ENCODE measurements around the gene ZDHHC9. TPM values are rescaled to one million over a fixed set of nuclear protein-coding genes. Genes with fewer than 3 reads are reported as not detected.

ZDHHC9 gene
- total and polyA plus RNA-seq, 9 of the 15 experiments (the other 6 are each of a cell fraction or from before 2014, with no cell fraction given), result 6.8 to 22.4 (median 9.1) TPM

DNA sequence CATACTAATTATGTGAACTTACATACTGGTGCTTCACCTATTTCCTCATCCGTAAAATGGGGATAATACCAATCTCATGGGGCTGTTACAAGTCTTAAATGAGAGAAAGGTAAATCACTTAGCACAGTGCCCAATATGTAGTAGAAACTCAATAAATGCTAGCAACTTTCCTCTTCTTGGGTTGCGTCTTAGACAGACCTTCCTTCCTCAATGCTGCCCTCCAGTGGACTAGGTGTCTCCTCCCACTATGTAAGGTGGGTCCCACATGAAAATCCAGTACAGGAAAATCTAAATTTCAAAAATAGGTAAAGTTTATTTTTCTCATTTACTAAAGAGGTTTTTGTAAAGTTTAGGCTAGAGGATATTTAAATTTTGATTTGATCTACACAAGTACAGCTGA is 20.6 kb downstream of the ZDHHC9 start:
- BruUV-seq (replicated peaks), result no TSS peak
- FAIRE-seq, result peak; percentile 81

More for the DNA sequence above, 20.6 kb downstream of the ZDHHC9 start:
- Histone ChIP-seq H3K27me3 (ENCODE audit: control insufficient read depth in 2 of 2, insufficient read depth in 2 of 2, low read length in 2 of 2) (no peaks in the 10 kb centered on the region), H3K79me2 (ENCODE audit: control insufficient read depth, insufficient read depth, low read length) (no peaks in the 10 kb centered on the region), H3K4me3 (no peak overlapping the region), H3K9ac (ENCODE audit: insufficient read depth in 1 of 2, low read depth in 2 of 2, low read length in 2 of 2) (no peak overlapping the region), H3K9me1 (ENCODE audit: control insufficient read depth, insufficient read depth, low read length) (no peaks in the 10 kb centered on the region), H3K36me3 (ENCODE audit: control insufficient read depth, insufficient read depth, low read length) (peaks cover 22% of the 10 kb centered on the region), H3K4me2 (ENCODE audit: insufficient read depth, low read length) (no peak overlapping the region), H4K20me1 (replicated peaks; ENCODE audit: control insufficient read depth, insufficient read depth, low read length) (no peaks in the 10 kb centered on the region), H2AFZ (ENCODE audit: low read depth, low read length) (no peak overlapping the region), H3K27ac (ENCODE audit: extremely low read depth, low read depth, low read length) (no peak overlapping the region), H3K4me1 (replicated peaks in 1 of 2; ENCODE audit: control insufficient read depth in 2 of 2, insufficient read depth in 2 of 2, low read length in 2 of 2) (0 out of 5 replicates have a peak, but pooled peaks cover 0 to 2% of the 10 kb centered on the region in 2 experiments), H3K9me3 (replicated peaks; ENCODE audit: control insufficient read depth, insufficient read depth, low read depth, low read length) (no peaks in the 10 kb centered on the region)
- ATAC-seq (peak; percentile 88), DNase-seq (ENCODE audit: extremely low read depth in 1 of 4, low spot score in 3 of 4) (peak; percentile 48 to 63 (median 50))
- 67% methylated on average over 2 of the region's 2 CpGs for WGBS (ENCODE audit: insufficient coverage, low coverage, missing lambda C conversion rate)
- intact Hi-C loops (cut with micrococcal nuclease), result loop anchor here (1.0 to 5.0 kb wide), 3 partner anchors 64 to 216 kb away; no protein-coding TSS in a partner anchor
- ChIA-PET POLR2A (interaction anchor here (0.6 to 1.0 kb wide), 2 partner anchors 18 to 99 kb away, joined by 3 read pairs; no protein-coding TSS in a partner anchor), CTCF (ENCODE audit: low intra/inter-chr PET ratio) (interaction anchor here (0.7 to 1.7 kb wide), 2 partner anchors 216 to 230 kb away, joined by 3 to 4 read pairs; no protein-coding TSS in a partner anchor)
- in situ Hi-C loops (cut with MboI), result loop anchor here (10.0 kb wide), 1 partner anchor 218 kb away; no protein-coding TSS in a partner anchor
- TF ChIP-seq IRF2 (CRISPR knock-in tag; IDR thresholded peaks at IDR 0.05) (no peak), SMC3 (conservative IDR thresholded peaks at IDR 0.05; ENCODE audit: insufficient read depth, low read depth, low read length) (0 out of 2 replicates have a peak, but pooled peaks have one; percentile 41), RBM25 (IDR thresholded peaks at IDR 0.05; ENCODE audit: low read depth, low read length, severe bottlenecking) (peak; percentile 25), RAD21 (CRISPR knock-in tag; conservative IDR thresholded peaks at IDR 0.05 in 1 of 2, IDR thresholded peaks at IDR 0.05 in 1 of 2) (peak; percentile 64), SETDB1 (IDR thresholded peaks at IDR 0.05; ENCODE audit: low read length) (no peak)
- TF ChIP-seq, protein P1, sequence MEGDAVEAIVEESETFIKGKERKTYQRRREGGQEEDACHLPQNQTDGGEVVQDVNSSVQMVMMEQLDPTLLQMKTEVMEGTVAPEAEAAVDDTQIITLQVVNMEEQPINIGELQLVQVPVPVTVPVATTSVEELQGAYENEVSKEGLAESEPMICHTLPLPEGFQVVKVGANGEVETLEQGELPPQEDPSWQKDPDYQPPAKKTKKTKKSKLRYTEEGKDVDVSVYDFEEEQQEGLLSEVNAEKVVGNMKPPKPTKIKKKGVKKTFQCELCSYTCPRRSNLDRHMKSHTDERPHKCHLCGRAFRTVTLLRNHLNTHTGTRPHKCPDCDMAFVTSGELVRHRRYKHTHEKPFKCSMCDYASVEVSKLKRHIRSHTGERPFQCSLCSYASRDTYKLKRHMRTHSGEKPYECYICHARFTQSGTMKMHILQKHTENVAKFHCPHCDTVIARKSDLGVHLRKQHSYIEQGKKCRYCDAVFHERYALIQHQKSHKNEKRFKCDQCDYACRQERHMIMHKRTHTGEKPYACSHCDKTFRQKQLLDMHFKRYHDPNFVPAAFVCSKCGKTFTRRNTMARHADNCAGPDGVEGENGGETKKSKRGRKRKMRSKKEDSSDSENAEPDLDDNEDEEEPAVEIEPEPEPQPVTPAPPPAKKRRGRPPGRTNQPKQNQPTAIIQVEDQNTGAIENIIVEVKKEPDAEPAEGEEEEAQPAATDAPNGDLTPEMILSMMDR (IDR thresholded peaks at IDR 0.05 in 2 of 3, conservative IDR thresholded peaks at IDR 0.05 in 1 of 3; ENCODE audit: insufficient read depth in 2 of 3, low read depth in 1 of 3, low read length in 3 of 3), result peak; percentile 55 to 64 (median 58)
- TF ChIP-seq, protein P2, sequence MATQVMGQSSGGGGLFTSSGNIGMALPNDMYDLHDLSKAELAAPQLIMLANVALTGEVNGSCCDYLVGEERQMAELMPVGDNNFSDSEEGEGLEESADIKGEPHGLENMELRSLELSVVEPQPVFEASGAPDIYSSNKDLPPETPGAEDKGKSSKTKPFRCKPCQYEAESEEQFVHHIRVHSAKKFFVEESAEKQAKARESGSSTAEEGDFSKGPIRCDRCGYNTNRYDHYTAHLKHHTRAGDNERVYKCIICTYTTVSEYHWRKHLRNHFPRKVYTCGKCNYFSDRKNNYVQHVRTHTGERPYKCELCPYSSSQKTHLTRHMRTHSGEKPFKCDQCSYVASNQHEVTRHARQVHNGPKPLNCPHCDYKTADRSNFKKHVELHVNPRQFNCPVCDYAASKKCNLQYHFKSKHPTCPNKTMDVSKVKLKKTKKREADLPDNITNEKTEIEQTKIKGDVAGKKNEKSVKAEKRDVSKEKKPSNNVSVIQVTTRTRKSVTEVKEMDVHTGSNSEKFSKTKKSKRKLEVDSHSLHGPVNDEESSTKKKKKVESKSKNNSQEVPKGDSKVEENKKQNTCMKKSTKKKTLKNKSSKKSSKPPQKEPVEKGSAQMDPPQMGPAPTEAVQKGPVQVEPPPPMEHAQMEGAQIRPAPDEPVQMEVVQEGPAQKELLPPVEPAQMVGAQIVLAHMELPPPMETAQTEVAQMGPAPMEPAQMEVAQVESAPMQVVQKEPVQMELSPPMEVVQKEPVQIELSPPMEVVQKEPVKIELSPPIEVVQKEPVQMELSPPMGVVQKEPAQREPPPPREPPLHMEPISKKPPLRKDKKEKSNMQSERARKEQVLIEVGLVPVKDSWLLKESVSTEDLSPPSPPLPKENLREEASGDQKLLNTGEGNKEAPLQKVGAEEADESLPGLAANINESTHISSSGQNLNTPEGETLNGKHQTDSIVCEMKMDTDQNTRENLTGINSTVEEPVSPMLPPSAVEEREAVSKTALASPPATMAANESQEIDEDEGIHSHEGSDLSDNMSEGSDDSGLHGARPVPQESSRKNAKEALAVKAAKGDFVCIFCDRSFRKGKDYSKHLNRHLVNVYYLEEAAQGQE (IDR thresholded peaks at IDR 0.05; ENCODE audit: borderline replicate concordance), result peak; percentile 44; the same call in 1 of the 2 replicates
- TF ChIP-seq, protein P2 (CRISPR knock-in tag; IDR thresholded peaks at IDR 0.05; ENCODE audit: low read depth), result no peak

Measured in K562 (cell line).